Fibroblast of lung (primary cell): ENCODE results near the gene C12orf76.

Experiments used
- CTCF ChIP-seq, 2 donors: IDR thresholded peaks in 1 of 2; conservative IDR thresholded peaks in 1 of 2; 1 replicate in 1 of 2; 2 replicates in 1 of 2; pipeline ENCODE4 v1.5.1; 2011 to 2012; ENCODE audit warnings: low read length in 2 of 2, control low read depth in 1 of 2, inconsistent platforms in 1 of 2, low read depth in 1 of 2, mild to moderate bottlenecking in 1 of 2
- EZH2 ChIP-seq: IDR thresholded peaks from 2 replicates; pipeline ENCODE4 v1.5.1; 2012; ENCODE audit warnings: low read length, control low read depth, mild to moderate bottlenecking; ENCODE audit errors: missing control alignments

GRCh38 chr12:110033888-110034287 lies 14.4 kb downstream of the C12orf76 start:
- TF ChIP-seq CTCF (conservative IDR thresholded peaks at IDR 0.05 in 1 of 2, IDR thresholded peaks at IDR 0.05 in 1 of 2; ENCODE audit: low read depth in 1 of 2, low read length in 2 of 2) (no peak), EZH2 (no peak)
